ENCODE measurements around the gene GORASP1.

GORASP1 gene

GRCh38 chr3:39107388-39108199 lies at the start of gene GORASP1, which contains the start of gene TTC21A:
TSS of gene GORASP1 (minus strand) at chr3:39107627. CDS start at chr3:39107541, 86 bp downstream.
TSS of gene TTC21A (plus strand) at chr3:39107680. CDS start at chr3:39107838, 158 bp downstream.
- DNase-seq, result peak in 3 of 4 experiments; percentile 22 to 23 (median 22)

GRCh38 chr3:39156421-39156820 lies 49.0 kb upstream of the GORASP1 start:
- no peak for DNase-seq

DNA sequence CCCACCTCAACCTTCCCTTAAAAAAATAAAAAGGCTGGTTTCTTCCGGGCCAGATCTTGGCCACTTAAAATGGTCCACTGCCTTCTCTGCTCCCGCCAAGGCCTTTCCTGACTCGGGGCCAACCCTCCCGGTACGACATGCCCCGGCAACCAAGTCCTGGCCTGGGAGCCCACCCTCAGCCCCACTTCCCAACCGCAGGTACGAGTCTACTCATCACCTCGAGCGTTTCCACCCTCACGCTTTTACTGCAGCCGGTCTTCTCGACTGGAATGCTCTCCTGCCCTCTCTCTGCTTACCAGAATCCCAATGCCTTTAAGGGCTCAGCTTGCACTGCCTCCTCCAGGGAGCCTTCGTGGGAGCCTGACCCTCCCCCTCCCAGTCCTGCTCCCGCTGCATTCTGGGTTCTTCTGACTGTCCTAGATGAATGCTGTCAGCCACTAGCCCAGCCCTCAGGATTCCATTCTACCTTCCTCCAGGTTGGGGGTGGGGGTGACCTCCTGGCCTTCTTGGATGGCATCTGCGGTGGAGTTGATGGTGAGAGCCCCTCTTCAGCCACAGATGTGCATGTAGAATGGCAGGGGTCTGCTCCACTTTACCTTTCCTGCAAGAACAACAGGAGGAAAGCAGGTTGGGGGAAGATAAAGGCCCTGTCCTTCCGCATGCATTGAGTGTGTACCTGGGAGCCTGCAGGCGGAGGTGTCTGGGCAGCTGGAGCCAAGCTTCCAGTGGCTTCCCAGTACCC lies 47.0 kb upstream of the GORASP1 start:
- no peak for DNase-seq

DNA sequence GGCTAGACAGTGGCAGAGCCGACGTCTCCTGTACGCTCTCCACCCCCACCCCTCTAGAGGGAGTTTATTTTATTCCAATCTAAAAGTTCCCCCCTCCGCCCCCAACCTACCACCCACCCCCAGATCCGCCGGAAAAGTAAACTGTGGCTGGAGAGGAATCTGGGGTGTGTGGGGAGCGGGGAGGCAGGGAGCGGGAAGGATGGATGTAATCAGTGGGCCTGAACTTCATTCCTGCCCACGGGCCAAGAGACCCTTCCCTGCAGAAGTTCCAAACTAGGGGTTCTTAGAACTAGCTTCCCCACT lies 46.5 kb upstream of the GORASP1 start:
- no peak for DNase-seq

GRCh38 chr3:39150803-39151631 lies 43.6 kb upstream of the GORASP1 start:
- peak in 1 of 4 experiments; percentile 32 for DNase-seq

- DNase-seq, result no peak
Measured at GRCh38 chr3:39150148-39150802, 42.8 kb upstream of the GORASP1 start.

GRCh38 chr3:39149498-39150147 lies 42.2 kb upstream of the GORASP1 start:
- no peak for DNase-seq

GRCh38 chr3:39149059-39149455 lies 41.6 kb upstream of the GORASP1 start:
- no peak for DNase-seq

GRCh38 chr3:39148435-39149058 lies 41.1 kb upstream of the GORASP1 start:
- DNase-seq, result no peak

- no peak for DNase-seq
Measured at GRCh38 chr3:39147711-39148434, 40.4 kb upstream of the GORASP1 start.

- DNase-seq, result peak in 3 of 4 experiments; percentile 22 to 45 (median 43)
Measured at GRCh38 chr3:39146611-39147591, 39.5 kb upstream of the GORASP1 start.

DNA sequence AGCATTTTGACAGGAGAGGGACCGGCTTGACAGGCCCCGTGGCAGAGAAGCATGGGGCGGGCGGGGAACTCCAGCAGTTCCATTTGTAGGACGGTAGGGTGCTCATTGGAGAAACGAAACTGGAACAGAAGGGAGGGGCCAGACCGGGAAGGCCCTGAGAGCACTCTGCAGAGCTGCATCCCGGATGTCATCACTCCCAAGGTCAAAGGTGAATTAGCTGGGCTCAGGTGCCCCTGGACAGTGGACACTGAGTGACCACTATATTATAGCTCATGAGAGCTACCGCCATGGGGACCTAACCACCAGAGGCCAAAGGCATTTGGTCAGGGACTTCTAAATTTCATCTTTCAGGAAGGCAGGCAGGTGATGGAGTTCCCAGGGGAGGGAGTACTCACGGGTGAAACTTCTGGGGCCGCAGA lies 38.7 kb upstream of the GORASP1 start:
- DNase-seq, result no peak

GRCh38 chr3:39144748-39145380 lies 37.4 kb upstream of the GORASP1 start:
- DNase-seq, result no peak

- no peak for DNase-seq
Measured at GRCh38 chr3:39144095-39144747, 36.8 kb upstream of the GORASP1 start.

DNA sequence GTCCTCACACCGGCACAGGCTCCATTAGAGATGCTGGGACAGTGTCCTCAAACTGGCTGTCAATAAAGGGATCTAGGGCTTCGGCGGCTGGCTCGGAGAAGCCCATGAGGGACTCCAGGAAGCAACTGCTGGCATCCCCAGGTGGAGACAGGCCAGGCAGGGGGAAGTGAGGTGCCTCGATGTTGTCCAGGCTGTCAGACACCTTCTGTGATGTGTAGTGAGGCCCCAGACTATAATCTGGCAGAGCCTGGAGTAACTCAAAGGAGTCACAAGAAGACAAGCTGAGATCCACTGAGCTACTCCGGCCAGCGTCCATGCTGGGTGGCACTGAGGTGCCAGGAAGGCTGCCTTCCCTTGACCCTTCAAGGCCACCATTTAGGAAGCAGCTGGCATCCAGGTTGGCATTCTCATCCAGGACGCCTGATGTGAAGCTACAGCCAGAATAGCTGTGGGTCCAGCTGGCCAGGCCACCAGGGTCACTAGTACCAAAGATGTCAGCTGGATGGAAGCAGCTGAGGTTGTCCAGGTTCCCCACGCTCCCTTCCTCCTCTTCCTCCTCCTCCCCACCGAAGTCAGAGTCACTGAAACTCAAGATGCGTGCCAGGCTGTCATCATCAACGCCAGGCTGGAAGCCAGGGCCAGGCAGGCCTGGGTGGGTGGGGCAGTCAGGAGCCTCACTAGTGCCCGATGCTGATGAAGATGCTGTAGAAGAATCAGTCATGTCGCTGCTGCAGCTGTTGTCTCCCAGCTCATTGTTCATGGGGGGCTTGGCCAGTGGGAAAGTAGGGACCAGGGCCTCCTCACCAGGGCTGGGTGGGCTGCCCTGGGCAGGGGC lies 35.8 kb upstream of the GORASP1 start:
- no peak for DNase-seq

- no peak for DNase-seq
Measured at GRCh38 chr3:39142067-39142466, 34.6 kb upstream of the GORASP1 start.

DNA sequence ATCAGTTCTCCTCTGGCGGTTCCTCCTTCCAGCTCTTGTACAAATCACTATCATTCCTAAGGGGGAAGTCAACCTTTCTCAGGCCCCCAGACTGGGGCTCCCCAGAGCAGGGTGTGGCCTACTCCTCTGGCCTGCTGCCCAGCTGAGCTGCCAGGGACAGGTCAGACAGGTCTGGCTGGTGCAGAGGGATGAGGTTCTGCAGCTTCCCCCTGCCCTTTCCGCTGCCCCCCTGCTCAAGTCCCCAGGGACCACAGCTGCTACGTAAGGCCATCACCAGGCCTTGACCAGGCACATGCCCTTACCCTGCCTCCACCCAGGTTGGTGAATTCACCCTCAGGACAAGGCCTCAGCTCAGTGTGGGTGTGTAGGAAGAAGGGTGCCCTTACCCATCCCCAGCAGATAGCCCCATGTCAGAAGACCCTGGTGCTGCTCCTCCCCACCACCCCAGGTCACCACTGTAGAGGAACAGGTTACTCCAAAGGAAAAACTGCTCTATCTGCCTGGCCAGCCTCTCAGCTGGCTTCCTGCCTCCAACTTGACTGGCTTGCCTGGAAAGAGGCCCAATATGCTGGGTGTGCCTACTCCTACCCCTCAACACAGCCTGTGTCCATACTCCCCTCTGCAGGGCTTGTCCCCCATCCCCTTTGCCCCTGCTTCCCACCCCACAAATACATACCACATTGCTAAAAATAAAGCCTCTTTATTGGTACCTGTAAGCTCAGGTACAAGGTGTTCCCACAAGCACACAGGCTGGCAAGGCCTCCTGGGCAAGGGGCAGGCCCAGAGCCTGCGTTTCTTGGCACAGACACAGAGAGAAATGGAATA lies 34.0 kb upstream of the GORASP1 start:
- no peak for DNase-seq

Data from activated CD4-positive, CD25-positive, alpha-beta regulatory T cell (primary cell).